Measurements from ENCODE around the gene HSPB9.

HSPB9 gene

DNA sequence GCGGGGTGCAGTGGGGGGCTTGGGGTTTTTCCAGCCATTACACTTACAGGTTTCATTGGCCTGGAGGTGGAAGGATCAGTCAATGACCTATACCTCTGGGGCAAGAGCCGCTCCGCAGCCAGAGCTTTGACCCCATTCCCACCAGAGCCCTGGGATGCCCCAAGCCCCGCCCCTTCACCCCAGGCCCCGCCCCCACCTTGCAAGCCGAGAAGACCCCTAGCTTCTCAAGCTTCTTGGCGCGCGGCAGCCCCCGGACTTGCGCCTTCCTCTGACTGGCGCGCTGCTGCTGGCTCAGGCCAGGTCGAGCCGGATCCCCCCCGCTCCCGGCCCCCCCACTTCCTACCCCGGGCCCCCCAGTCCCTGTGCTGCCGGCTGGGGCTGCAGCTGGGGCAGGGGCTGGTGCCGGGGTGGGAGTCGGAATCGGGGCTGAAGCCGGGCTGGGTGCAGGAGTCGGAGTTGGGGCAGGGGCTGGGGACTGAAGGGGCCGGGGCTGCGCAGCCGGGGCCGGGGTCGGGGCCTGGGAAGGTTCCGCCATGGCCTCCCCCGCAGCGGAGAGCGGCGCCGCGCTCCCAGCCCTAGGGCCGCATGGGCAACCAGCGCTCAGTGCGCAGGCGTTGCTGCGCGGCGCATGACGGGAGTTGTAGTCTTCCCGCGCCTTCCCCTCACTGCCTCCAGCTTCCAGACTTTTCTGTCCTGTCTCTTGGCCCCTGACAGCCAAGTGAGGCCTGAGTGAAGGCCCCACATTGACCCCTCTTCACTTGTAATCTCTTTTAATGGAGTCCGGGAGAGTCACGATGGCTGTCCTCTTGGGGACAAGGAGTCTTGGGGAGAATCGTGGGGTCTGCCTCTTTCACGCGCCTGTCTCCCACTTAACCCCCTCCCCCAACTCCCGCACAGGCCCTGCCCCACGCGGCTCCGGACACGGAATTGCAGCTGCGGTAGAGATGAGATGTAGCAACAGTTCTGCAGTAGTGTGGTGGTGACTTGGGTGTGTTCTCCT, 1.5 kb upstream of the HSPB9 start, which contains the start of gene KAT2A:
TSS of gene KAT2A (minus strand) at position 598 of the 1,000 bp plus-strand sequence. CDS start at position 535, 63 bp downstream.
- H3K9me3 Mint-ChIP-seq, result no peaks in the 10 kb centered on the region
- H3K4me1 Mint-ChIP-seq, result peaks cover 28% of the 10 kb centered on the region
- peaks cover 29% of the 10 kb centered on the region for H3K36me3 Mint-ChIP-seq (ENCODE audit: low read depth)
- TF ChIP-seq CTCF (IDR thresholded peaks at IDR 0.05; ENCODE audit: unreplicated experiment in 3 of 3), result no peak
- H3K27me3 Mint-ChIP-seq (ENCODE audit: low read depth), result no peaks in the 10 kb centered on the region
- peak within 1 kb of the TSS; percentile 33 to 82 (median 82) for H3K27ac Mint-ChIP-seq
- peak within 1 kb of the TSS; percentile 79 to 84 (median 83) for H3K4me3 Mint-ChIP-seq

DNA sequence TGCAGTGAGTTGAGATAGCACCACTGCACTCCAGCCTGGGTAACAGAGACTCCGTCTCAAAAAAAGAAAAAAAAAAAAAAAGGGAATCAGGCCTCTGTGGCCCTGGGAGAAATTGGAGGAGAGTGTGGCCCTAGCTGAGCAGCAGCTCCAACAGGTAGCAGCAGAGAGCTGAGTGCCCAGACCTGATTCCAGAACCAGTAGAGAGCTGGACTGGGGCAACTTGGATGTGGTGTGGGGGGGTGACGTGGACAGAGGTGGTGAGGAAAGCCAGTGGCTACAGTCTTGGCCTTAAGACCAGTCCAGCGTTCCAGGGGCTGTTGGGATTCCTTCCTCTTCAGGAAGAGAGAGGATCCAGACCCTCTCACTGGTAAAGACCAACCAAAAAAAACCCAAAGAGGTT, 1.7 kb downstream of the HSPB9 start:
- H3K27ac Mint-ChIP-seq, result no peak overlapping the region
- H3K4me1 Mint-ChIP-seq, result peaks cover 17% of the 10 kb centered on the region
- TF ChIP-seq CTCF (IDR thresholded peaks at IDR 0.05; ENCODE audit: unreplicated experiment in 3 of 3), result no peak
- no peaks in the 10 kb centered on the region for H3K9me3 Mint-ChIP-seq
- H3K36me3 Mint-ChIP-seq (ENCODE audit: low read depth), result peaks cover 43% of the 10 kb centered on the region
- no peak overlapping the region for H3K4me3 Mint-ChIP-seq
- no peaks in the 10 kb centered on the region for H3K27me3 Mint-ChIP-seq (ENCODE audit: low read depth)

- Mint-ChIP-seq H3K4me3 (no peak overlapping the region), H3K4me1 (peaks cover 13% of the 10 kb centered on the region), H3K36me3 (ENCODE audit: low read depth) (peaks cover 52% of the 10 kb centered on the region), H3K9me3 (no peaks in the 10 kb centered on the region), H3K27me3 (ENCODE audit: low read depth) (no peaks in the 10 kb centered on the region), H3K27ac (no peak overlapping the region)
- TF ChIP-seq CTCF (IDR thresholded peaks at IDR 0.05; ENCODE audit: unreplicated experiment in 3 of 3), result no peak
Observed at GRCh38 chr17:42125565-42125964, 3.0 kb downstream of the HSPB9 start.

DNA sequence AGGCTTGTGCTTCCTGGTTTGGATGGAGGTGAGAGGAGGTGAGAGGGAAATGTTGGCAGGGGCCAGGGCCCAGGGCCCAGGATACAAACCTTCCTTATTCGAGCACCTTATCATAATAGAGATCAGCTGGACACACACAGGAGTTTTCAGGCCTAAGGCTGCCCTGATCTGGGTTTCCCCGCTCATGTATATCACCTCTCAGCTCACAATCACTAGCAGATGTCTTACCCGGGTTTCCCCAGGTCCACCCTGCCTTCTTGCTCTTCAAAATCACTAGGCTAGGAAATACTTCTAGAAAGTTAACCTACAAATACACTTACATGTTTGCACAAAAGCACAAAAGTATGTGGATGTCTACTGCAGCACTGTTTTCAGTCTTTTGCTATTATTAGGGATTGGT, 4.2 kb downstream of the HSPB9 start:
- peaks cover 60% of the 10 kb centered on the region for H3K36me3 Mint-ChIP-seq (ENCODE audit: low read depth)

DNA sequence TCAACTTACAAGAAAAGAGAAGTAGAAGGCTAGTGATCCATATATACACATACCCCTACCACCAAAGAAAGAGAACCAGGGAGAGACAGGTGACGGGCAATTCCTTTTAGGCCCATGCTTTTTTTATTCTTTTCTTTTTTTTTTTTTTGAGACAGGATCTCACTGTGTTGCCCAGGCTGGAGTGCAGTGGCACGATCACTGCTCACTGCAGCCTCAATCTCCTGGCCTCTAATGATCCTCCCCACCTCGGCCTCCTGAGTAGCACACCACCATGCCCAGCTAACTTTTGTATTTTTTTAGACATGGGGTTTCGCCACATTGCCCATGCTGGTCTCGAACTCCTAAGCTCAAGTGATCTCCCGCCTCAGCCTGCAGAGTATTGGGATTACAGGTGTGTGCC, 4.8 kb downstream of the HSPB9 start:
- peaks cover 60% of the 10 kb centered on the region for H3K36me3 Mint-ChIP-seq (ENCODE audit: low read depth)
- no peak overlapping the region for H3K4me3 Mint-ChIP-seq
- no peak for TF ChIP-seq CTCF (IDR thresholded peaks at IDR 0.05; ENCODE audit: unreplicated experiment in 3 of 3)

More for the DNA sequence above, 4.2 kb downstream of the HSPB9 start:
- Mint-ChIP-seq H3K9me3 (no peaks in the 10 kb centered on the region), H3K27me3 (ENCODE audit: low read depth) (no peaks in the 10 kb centered on the region), H3K4me1 (peaks cover 10% of the 10 kb centered on the region), H3K4me3 (no peak overlapping the region), H3K27ac (no peak overlapping the region)
- TF ChIP-seq CTCF (IDR thresholded peaks at IDR 0.05; ENCODE audit: unreplicated experiment in 3 of 3), result no peak

More for the DNA sequence above, 4.8 kb downstream of the HSPB9 start:
- peaks cover 6% of the 10 kb centered on the region for H3K4me1 Mint-ChIP-seq
- no peaks in the 10 kb centered on the region for H3K9me3 Mint-ChIP-seq
- no peak overlapping the region for H3K27ac Mint-ChIP-seq
- H3K27me3 Mint-ChIP-seq (ENCODE audit: low read depth), result no peaks in the 10 kb centered on the region

All from nephron (organoid).